GM18505 (cell line): ENCODE measurements around the gene ISY1.
A peak's percentile ranks its signal among the peaks of the same experiment; 100 is the strongest.
"Not testable (repeated sequence)": the region's sequence is repeated elsewhere in the genome, so short reads cannot be mapped to it uniquely, and the experiment has no call there.

Source experiments
- ATAC-seq: cut with Tn5 transposase; IDR thresholded peaks from one replicate; pipeline ENCODE4 v1.9.1; 2021; ENCODE audit not compliant: unreplicated experiment
- POLR2A ChIP-seq: IDR thresholded peaks from 4 replicates; pipeline ENCODE4 v1.6.1; 2011; ENCODE audit warnings: borderline replicate concordance; ENCODE audit not compliant: insufficient read depth, insufficient read length; ENCODE audit errors: extremely low read depth

The ISY1 gene

GRCh38 chr3:129183569-129184395 lies 22.9 kb upstream of the ISY1 start, which contains the start of gene CNBP:
CNBP (minus strand) TSS chr3:129183896; CDS start chr3:129171757, 12,139 bp downstream.
- peak; percentile 94 for TF ChIP-seq POLR2A
- peak; percentile 96 for ATAC-seq

GRCh38 chr3:129182390-129183185 lies 21.7 kb upstream of the ISY1 start:
- no peak for TF ChIP-seq POLR2A
- no peak for ATAC-seq

GRCh38 chr3:129181819-129182218 lies 21.0 kb upstream of the ISY1 start:
- no peak for ATAC-seq
- no peak for TF ChIP-seq POLR2A

GRCh38 chr3:129180461-129180860 lies 19.6 kb upstream of the ISY1 start:
- ATAC-seq = no peak

GRCh38 chr3:129176051-129176450 lies 15.2 kb upstream of the ISY1 start:
- TF ChIP-seq POLR2A = no peak

More at GRCh38 chr3:129180461-129180860, 19.6 kb upstream of the ISY1 start:
- TF ChIP-seq POLR2A = no peak

GRCh38 chr3:129173725-129174124 lies 12.9 kb upstream of the ISY1 start:
- no peak for ATAC-seq

More at GRCh38 chr3:129176051-129176450, 15.2 kb upstream of the ISY1 start:
- no peak for ATAC-seq

GRCh38 chr3:129173206-129173605 lies 12.3 kb upstream of the ISY1 start:
- no peak for TF ChIP-seq POLR2A
- ATAC-seq = no peak

More at GRCh38 chr3:129173725-129174124, 12.9 kb upstream of the ISY1 start:
- no peak for TF ChIP-seq POLR2A

GRCh38 chr3:129166579-129167332 lies 5.9 kb upstream of the ISY1 start:
- no peak for ATAC-seq
- TF ChIP-seq POLR2A = no peak

GRCh38 chr3:129165594-129165993 lies 4.7 kb upstream of the ISY1 start:
- not testable (repeated sequence) for ATAC-seq

- ATAC-seq = no peak
- TF ChIP-seq POLR2A = no peak
Observed at GRCh38 chr3:129164500-129164899, 3.6 kb upstream of the ISY1 start.

GRCh38 chr3:129162729-129163579 lies 2.1 kb upstream of the ISY1 start:
- TF ChIP-seq POLR2A = no peak
- no peak for ATAC-seq

- no peak for TF ChIP-seq POLR2A
- no peak for ATAC-seq
Observed at GRCh38 chr3:129161860-129162271, 1.0 kb upstream of the ISY1 start.

- no peak for TF ChIP-seq POLR2A
- ATAC-seq = no peak
Observed at GRCh38 chr3:129144786-129145185, 16.1 kb downstream of the ISY1 start.

GRCh38 chr3:129141011-129141410 lies 19.9 kb downstream of the ISY1 start:
- not testable (repeated sequence) for ATAC-seq
